PC-3 (cell line): ENCODE data around the gene OR10A3. TPM values are rescaled to one million over a fixed set of nuclear protein-coding genes. Genes with fewer than 3 reads are reported as not detected.

Experiments used
- ATAC-seq: fragments of 200-7000 bp; cut with Tn5 transposase; 2 replicates; pipeline ENCODE4 v1.9.1; 2020; ENCODE audit warnings: mild to moderate bottlenecking, moderate library complexity
- BruUV-seq: library from RNA; stranded (reverse); fragments of 400-500 nt; replicated peaks from 2 replicates; lab custom pipeline; 2021; lab: Mats Ljungman, UMichigan
- CTCF ChIA-PET: fragments of 300-600 bp; sonication (Branson Sonifier 250); formaldehyde crosslinking; loops from one replicate; lab custom pipeline; 2022; ENCODE audit warnings: antibody characterized with exemption; lab: Charles Lee
- POLR2A ChIA-PET: fragments of 300-600 bp; sonication (Branson Sonifier 250); formaldehyde crosslinking; loops from one replicate; lab custom pipeline; 2022; ENCODE audit warnings: antibody characterized with exemption; ENCODE audit not compliant: unreplicated experiment; lab: Charles Lee
- DNase-seq: peaks from one replicate; pipeline ENCODE4 v3.0.0-alpha.2; 2015
- H2AFZ ChIP-seq: fragments of 300-600 bp; sonication (generic); 2 replicates; pipeline ENCODE4 v1.6.0; 2016; ENCODE audit warnings: antibody characterized with exemption, low read length
- H3F3A ChIP-seq: fragments of 300-600 bp; sonication (generic); one replicate; pipeline ENCODE4 v1.6.0; 2017; ENCODE audit warnings: antibody characterized with exemption, low read length, control low read depth, mild to moderate bottlenecking; ENCODE audit not compliant: unreplicated experiment
- H3K27ac ChIP-seq: fragments of 300-600 bp; sonication (generic); 2 replicates; pipeline ENCODE4 v1.5.1; 2016; ENCODE audit warnings: mild to moderate bottlenecking, low read length
- H3K27me3 ChIP-seq: fragments of 300-600 bp; sonication (generic); 2 replicates; pipeline ENCODE4 v1.6.1; 2016; ENCODE audit warnings: low read length, mixed read lengths
- H3K36me3 ChIP-seq: fragments of 300-600 bp; sonication (generic); 2 replicates; pipeline ENCODE4 v1.6.1; 2016; ENCODE audit warnings: low read depth, mixed run types, low read length, mixed read lengths
- H3K4me1 ChIP-seq: fragments of 300-600 bp; sonication (generic); 2 replicates; pipeline ENCODE4 v1.5.1; 2016; ENCODE audit warnings: low read length; ENCODE audit not compliant: insufficient read depth
- H3K4me2 ChIP-seq: fragments of 300-600 bp; sonication (generic); 2 replicates; pipeline ENCODE4 v1.6.0; 2016; ENCODE audit warnings: low read length
- H3K4me3 ChIP-seq: fragments of 300-600 bp; sonication (generic); 2 replicates; pipeline ENCODE4 v1.5.1; 2016; ENCODE audit warnings: mild to moderate bottlenecking, low read length, mixed read lengths
- H3K79me2 ChIP-seq: fragments of 300-600 bp; sonication (generic); 2 replicates; pipeline ENCODE4 v1.6.1; 2017; ENCODE audit warnings: low read length, mixed read lengths
- H3K9ac ChIP-seq: fragments of 300-600 bp; sonication (generic); 2 replicates; pipeline ENCODE4 v1.6.0; 2016; ENCODE audit warnings: mild to moderate bottlenecking, low read length
- H3K9me2 ChIP-seq: fragments of 300-600 bp; sonication (generic); replicated peaks from 2 replicates; pipeline ENCODE4 v1.6.1; 2016; ENCODE audit warnings: mixed run types, low read length, mixed read lengths
- H3K9me3 ChIP-seq: fragments of 300-600 bp; sonication (generic); 2 replicates; pipeline ENCODE4 v1.6.1; 2016; ENCODE audit warnings: low read length, mixed read lengths
- H4K20me1 ChIP-seq: fragments of 300-600 bp; sonication (generic); 2 replicates; pipeline ENCODE4 v1.6.1; 2016; ENCODE audit warnings: low read length, mixed read lengths
- EZH2 ChIP-seq: fragments of 300-600 bp; sonication (generic); IDR thresholded peaks from one replicate; pipeline ENCODE4 v1.6.1; 2017; ENCODE audit warnings: antibody characterized with exemption, mild to moderate bottlenecking, low read length; ENCODE audit not compliant: unreplicated experiment
- EZH2phosphoT487 ChIP-seq: fragments of 300-600 bp; sonication (generic); IDR thresholded peaks from 2 replicates; pipeline ENCODE4 v1.6.1; 2018; ENCODE audit warnings: mild to moderate bottlenecking, antibody characterized with exemption, low read length, borderline replicate concordance
- intact Hi-C: fragments of 100-400 bp; cut with micrococcal nuclease; formaldehyde crosslinking; loops from 2 replicates; pipeline ENCODE4 v1.9.0; 2023
- total RNA-seq: library from RNA; depleted of rRNA; stranded (reverse); fragments of >200 nt; gene quantifications from 2 replicates; pipeline ENCODE4 v1.2.3, GENCODE V29; 2014
- TF ChIP-seq, protein P1 (sequence below): fragments of 300-600 bp; sonication (generic); conservative IDR thresholded peaks from 2 replicates; pipeline ENCODE4 v1.5.1; 2017; ENCODE audit warnings: antibody characterized with exemption, low read depth, mild to moderate bottlenecking, low read length

The OR10A3 gene
- total RNA-seq, 1 experiment from 2014 or later, result not detected

DNA sequence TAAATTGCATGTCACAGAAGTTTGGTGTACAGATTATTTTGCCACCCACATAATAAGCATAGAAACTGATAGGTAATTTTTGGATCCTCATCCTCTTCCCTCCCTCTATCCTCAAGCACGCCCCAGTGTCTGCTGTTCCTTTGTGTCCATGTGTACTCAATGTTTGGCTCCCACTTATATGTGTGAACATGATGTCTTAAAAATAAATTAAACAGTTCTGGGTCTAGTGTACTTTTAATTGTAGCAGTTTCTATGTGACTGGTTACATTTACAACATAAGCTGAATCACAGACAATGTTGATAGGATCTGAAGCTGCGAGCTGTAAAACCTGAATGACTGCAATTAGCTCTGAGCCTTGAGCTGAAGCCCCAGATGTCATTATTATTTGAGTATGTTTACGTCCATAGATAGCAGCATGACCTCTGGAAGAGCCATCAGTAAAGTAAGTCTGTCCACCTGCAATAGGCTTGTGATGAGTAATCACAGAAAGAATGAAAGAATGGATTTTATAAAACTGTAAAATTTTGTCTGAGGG, 40.1 kb downstream of the OR10A3 start:
- Histone ChIP-seq H3K4me3 (no peak overlapping the region), H3K27me3 (no peaks in the 10 kb centered on the region), H4K20me1 (no peaks in the 10 kb centered on the region), H3F3A (no peaks in the 10 kb centered on the region), H3K9me3 (no peaks in the 10 kb centered on the region), H2AFZ (no peak overlapping the region), H3K9ac (no peak overlapping the region), H3K36me3 (peaks cover 7% of the 10 kb centered on the region; the same call in 1 of the 2 replicates), H3K27ac (no peak overlapping the region), H3K4me2 (peak overlapping the region; percentile 33), H3K4me1 (peaks cover 53% of the 10 kb centered on the region), H3K79me2 (peaks cover 19% of the 10 kb centered on the region; the same call in 1 of the 2 replicates), H3K9me2 (no peaks in the 10 kb centered on the region)
- CTCF ChIA-PET, result no interaction called here
- no peak for ATAC-seq
- TF ChIP-seq EZH2phosphoT487 (no peak), EZH2 (no peak)
- TF ChIP-seq, protein P1, sequence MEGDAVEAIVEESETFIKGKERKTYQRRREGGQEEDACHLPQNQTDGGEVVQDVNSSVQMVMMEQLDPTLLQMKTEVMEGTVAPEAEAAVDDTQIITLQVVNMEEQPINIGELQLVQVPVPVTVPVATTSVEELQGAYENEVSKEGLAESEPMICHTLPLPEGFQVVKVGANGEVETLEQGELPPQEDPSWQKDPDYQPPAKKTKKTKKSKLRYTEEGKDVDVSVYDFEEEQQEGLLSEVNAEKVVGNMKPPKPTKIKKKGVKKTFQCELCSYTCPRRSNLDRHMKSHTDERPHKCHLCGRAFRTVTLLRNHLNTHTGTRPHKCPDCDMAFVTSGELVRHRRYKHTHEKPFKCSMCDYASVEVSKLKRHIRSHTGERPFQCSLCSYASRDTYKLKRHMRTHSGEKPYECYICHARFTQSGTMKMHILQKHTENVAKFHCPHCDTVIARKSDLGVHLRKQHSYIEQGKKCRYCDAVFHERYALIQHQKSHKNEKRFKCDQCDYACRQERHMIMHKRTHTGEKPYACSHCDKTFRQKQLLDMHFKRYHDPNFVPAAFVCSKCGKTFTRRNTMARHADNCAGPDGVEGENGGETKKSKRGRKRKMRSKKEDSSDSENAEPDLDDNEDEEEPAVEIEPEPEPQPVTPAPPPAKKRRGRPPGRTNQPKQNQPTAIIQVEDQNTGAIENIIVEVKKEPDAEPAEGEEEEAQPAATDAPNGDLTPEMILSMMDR, result no peak
- BruUV-seq, result no TSS peak
- DNase-seq, result peak; percentile 57
- POLR2A ChIA-PET, result no interaction called here
- intact Hi-C loops, result no loop called here

DNA sequence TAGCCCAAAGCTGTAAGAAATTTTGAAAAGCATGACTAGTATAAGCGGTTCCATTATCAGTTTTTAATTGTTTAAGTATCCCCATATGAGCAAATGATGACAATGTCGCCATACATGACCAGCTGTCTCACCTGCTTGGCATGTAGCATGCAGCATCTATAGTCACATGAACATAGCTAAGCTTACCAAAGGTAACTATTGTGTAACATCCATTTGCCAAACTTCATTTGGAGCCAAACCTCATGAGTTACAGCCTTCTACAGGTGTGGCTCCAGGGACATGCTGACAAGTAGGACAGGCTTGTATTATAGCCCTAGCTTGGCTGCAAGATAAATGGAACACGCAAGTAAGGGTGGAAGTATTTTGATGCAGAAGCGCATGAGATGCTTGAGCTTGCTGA, 40.8 kb downstream of the OR10A3 start:
- Histone ChIP-seq H3K4me1 (peaks cover 47% of the 10 kb centered on the region), H3K9ac (no peak overlapping the region), H3K27me3 (no peaks in the 10 kb centered on the region), H3F3A (no peaks in the 10 kb centered on the region), H3K9me2 (no peaks in the 10 kb centered on the region), H3K79me2 (peaks cover 19% of the 10 kb centered on the region; the same call in 1 of the 2 replicates), H3K36me3 (peaks cover 7% of the 10 kb centered on the region; the same call in 1 of the 2 replicates), H3K4me3 (no peak overlapping the region), H3K4me2 (peak overlapping the region; percentile 33; the same call in 1 of the 2 replicates), H4K20me1 (no peaks in the 10 kb centered on the region), H2AFZ (no peak overlapping the region), H3K9me3 (no peaks in the 10 kb centered on the region), H3K27ac (no peak overlapping the region)
- BruUV-seq, result no TSS peak
- ATAC-seq (no peak), DNase-seq (peak; percentile 28)
- ChIA-PET POLR2A (no interaction called here), CTCF (no interaction called here)
- TF ChIP-seq, protein P1, result no peak
- TF ChIP-seq EZH2 (no peak), EZH2phosphoT487 (no peak)
- intact Hi-C loops, result no loop called here

DNA sequence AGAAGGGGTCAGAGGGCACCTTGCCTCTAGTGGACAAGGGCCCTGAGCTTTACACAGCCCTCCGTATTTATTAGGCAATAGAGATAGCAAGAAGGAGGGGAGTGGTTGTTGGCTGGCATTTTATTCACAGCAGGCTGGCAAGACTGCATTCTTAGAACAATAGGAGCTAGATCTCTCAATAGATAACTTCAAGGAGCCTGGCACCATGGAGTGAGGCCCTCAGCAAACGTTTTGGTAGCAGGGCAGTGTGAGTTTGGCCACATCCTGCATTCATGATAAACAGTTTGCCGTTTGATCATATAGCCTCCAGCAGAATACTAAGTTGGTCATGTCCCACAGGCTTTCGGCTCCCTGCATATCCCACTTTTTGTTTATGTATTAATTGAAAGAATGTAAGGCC, 42.1 kb downstream of the OR10A3 start:
- TF ChIP-seq, protein P1, result no peak
- TF ChIP-seq EZH2 (no peak), EZH2phosphoT487 (no peak)
- H3K9me3 ChIP-seq, result no peaks in the 10 kb centered on the region
- BruUV-seq, result no TSS peak
- H3K4me1 ChIP-seq, result peaks cover 35% of the 10 kb centered on the region
- CTCF ChIA-PET, result no interaction called here
- H3K36me3 ChIP-seq, result peaks cover 7% of the 10 kb centered on the region; the same call in 1 of the 2 replicates
- H4K20me1 ChIP-seq, result no peaks in the 10 kb centered on the region
- no peak for DNase-seq
- H3K9ac ChIP-seq, result no peak overlapping the region
- peaks cover 11% of the 10 kb centered on the region; the same call in 1 of the 2 replicates for H3K79me2 ChIP-seq
- H3F3A ChIP-seq, result no peaks in the 10 kb centered on the region
- no peaks in the 10 kb centered on the region for H3K9me2 ChIP-seq
- intact Hi-C loops, result no loop called here
- H3K4me2 ChIP-seq, result no peak overlapping the region
- POLR2A ChIA-PET, result no interaction called here
- H3K27me3 ChIP-seq, result no peaks in the 10 kb centered on the region
- H3K27ac ChIP-seq, result no peak overlapping the region
- no peak overlapping the region for H2AFZ ChIP-seq
- ATAC-seq, result no peak
- H3K4me3 ChIP-seq, result no peak overlapping the region
